ENCODE data around the gene FOXL1.

GRCh38 chr16:86572041-86572521 is 6.3 kb upstream of the FOXL1 start:
- TF ChIP-seq POLR2A (IDR thresholded peaks at IDR 0.05; ENCODE audit: low read length) (no peak), CTCF (IDR thresholded peaks at IDR 0.05) (no peak), JUNB (IDR thresholded peaks at IDR 0.05) (no peak), ZFP36 (IDR thresholded peaks at IDR 0.05; ENCODE audit: borderline replicate concordance, partially characterized antibody) (no peak), EP300 (IDR thresholded peaks at IDR 0.05) (no peak), ATOH8 (CRISPR knock-in tag; IDR thresholded peaks at IDR 0.05; ENCODE audit: low read depth) (no peak)
